ENCODE results near the gene KPNB1. TPM values are rescaled to one million over a fixed set of nuclear protein-coding genes. Genes with fewer than 3 reads are reported as not detected.

KPNB1 gene
- polyA plus RNA-seq, 1 donor (not counting 4 experiments of a cell fraction or from before 2014, with no cell fraction given), result 220 TPM

DNA sequence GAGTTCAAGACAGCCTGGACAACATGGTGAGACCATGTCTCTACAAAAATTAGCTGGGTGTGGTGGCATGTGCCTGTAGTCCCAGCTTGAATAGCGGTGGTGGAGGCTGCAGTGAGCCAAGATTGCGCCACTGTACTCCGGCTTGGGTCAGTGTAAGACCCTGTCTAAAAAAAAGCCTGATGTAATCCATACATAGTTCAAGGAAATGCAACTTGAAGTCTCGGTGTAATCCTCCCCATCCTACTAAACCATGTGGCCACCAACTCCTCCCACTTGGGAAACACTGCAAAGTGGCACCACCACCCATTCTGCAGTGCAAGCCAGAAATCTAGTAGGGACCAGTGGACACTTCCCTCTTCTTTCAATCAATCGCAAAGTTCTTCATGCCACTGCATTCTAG, 5.4 kb upstream of the KPNB1 start:
- DNase-seq (ENCODE audit: low read depth, low spot score), result no peak
- H4K20me1 ChIP-seq (ENCODE audit: control insufficient read depth, extremely low read depth, insufficient read depth, low read length), result no peaks in the 10 kb centered on the region
- no peaks in the 10 kb centered on the region for H3K36me3 ChIP-seq (ENCODE audit: control insufficient read depth in 2 of 2, extremely low read depth in 1 of 2, insufficient read depth in 2 of 2, low read length in 2 of 2)
- H3K9ac ChIP-seq (ENCODE audit: control insufficient read depth, extremely low read depth, insufficient read depth, low read length), result no peak overlapping the region
- TF ChIP-seq, protein P1, sequence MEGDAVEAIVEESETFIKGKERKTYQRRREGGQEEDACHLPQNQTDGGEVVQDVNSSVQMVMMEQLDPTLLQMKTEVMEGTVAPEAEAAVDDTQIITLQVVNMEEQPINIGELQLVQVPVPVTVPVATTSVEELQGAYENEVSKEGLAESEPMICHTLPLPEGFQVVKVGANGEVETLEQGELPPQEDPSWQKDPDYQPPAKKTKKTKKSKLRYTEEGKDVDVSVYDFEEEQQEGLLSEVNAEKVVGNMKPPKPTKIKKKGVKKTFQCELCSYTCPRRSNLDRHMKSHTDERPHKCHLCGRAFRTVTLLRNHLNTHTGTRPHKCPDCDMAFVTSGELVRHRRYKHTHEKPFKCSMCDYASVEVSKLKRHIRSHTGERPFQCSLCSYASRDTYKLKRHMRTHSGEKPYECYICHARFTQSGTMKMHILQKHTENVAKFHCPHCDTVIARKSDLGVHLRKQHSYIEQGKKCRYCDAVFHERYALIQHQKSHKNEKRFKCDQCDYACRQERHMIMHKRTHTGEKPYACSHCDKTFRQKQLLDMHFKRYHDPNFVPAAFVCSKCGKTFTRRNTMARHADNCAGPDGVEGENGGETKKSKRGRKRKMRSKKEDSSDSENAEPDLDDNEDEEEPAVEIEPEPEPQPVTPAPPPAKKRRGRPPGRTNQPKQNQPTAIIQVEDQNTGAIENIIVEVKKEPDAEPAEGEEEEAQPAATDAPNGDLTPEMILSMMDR (optimal IDR thresholded peaks at IDR 0.05 in 1 of 3, IDR thresholded peaks at IDR 0.05 in 1 of 3, conservative IDR thresholded peaks at IDR 0.05 in 1 of 3; ENCODE audit: extremely low read depth in 1 of 3, insufficient read depth in 2 of 3, low read length in 3 of 3), result no peak
- H3K9me3 ChIP-seq (ENCODE audit: control insufficient read depth, low read depth, low read length), result no peaks in the 10 kb centered on the region
- H3K27me3 ChIP-seq (ENCODE audit: control insufficient read depth, extremely low read depth, insufficient read depth, low read length), result no peaks in the 10 kb centered on the region
- FAIRE-seq, result no peak
- no peak overlapping the region for H3K4me3 ChIP-seq (ENCODE audit: control insufficient read depth in 2 of 3, extremely low read depth in 1 of 3, insufficient read depth in 2 of 3, low read depth in 1 of 3, low read length in 3 of 3)
- no peak overlapping the region for H3K27ac ChIP-seq (ENCODE audit: control insufficient read depth, insufficient read depth, low read length)
- no peaks in the 10 kb centered on the region for H3K79me2 ChIP-seq (ENCODE audit: control insufficient read depth, insufficient read depth, low read length)
- H3K4me1 ChIP-seq (ENCODE audit: control insufficient read depth, extremely low read depth, insufficient read depth, low read length), result peaks cover 6% of the 10 kb centered on the region
- no peaks in the 10 kb centered on the region for H3K9me1 ChIP-seq (ENCODE audit: control insufficient read depth, extremely low read depth, insufficient read depth, low read length)
- H2AFZ ChIP-seq (ENCODE audit: control insufficient read depth, low read length), result no peak overlapping the region
- H3K4me2 ChIP-seq (ENCODE audit: control insufficient read depth, extremely low read depth, insufficient read depth, low read depth, low read length), result no peak overlapping the region
- dilution Hi-C loops (cut with MboI; ENCODE audit: extremely low pct_ligation_motif_present, low sequenced_read_pairs), result no loop called here

DNA sequence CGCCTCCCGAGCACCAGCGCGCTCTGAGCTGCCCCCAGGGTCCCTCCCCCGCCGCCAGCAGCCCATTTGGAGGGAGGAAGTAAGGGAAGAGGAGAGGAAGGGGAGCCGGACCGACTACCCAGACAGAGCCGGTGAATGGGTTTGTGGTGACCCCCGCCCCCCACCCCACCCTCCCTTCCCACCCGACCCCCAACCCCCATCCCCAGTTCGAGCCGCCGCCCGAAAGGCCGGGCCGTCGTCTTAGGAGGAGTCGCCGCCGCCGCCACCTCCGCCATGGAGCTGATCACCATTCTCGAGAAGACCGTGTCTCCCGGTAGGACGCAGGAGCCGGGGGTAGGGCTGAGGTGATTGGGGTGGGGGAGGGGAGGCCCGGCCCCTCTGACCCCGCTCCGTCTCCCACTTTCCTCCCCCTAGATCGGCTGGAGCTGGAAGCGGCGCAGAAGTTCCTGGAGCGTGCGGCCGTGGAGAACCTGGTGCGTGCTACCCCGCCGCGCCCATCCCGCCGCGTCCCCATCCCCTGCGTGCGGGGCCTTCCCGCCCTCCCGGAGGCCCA, 329 bp downstream of the KPNB1 start:
- dilution Hi-C loops (cut with MboI; ENCODE audit: extremely low pct_ligation_motif_present, low sequenced_read_pairs), result no loop called here
- Histone ChIP-seq H3K9me1 (ENCODE audit: control insufficient read depth, extremely low read depth, insufficient read depth, low read length) (no peaks in the 10 kb centered on the region), H3K4me3 (ENCODE audit: control insufficient read depth in 2 of 3, extremely low read depth in 1 of 3, insufficient read depth in 2 of 3, low read depth in 1 of 3, low read length in 3 of 3) (peak overlapping the region; percentile 66 to 77 (median 73)), H3K9ac (ENCODE audit: control insufficient read depth, extremely low read depth, insufficient read depth, low read length) (peak overlapping the region; percentile 75), H3K27me3 (ENCODE audit: control insufficient read depth, extremely low read depth, insufficient read depth, low read length) (no peaks in the 10 kb centered on the region), H3K36me3 (ENCODE audit: control insufficient read depth in 2 of 2, extremely low read depth in 1 of 2, insufficient read depth in 2 of 2, low read length in 2 of 2) (peaks cover 11 to 30% of the 10 kb centered on the region in 2 experiments), H3K79me2 (ENCODE audit: control insufficient read depth, insufficient read depth, low read length) (peaks cover 44% of the 10 kb centered on the region), H3K4me1 (ENCODE audit: control insufficient read depth, extremely low read depth, insufficient read depth, low read length) (peaks cover 27% of the 10 kb centered on the region), H4K20me1 (ENCODE audit: control insufficient read depth, extremely low read depth, insufficient read depth, low read length) (peaks cover 14% of the 10 kb centered on the region), H3K9me3 (ENCODE audit: control insufficient read depth, low read depth, low read length) (no peaks in the 10 kb centered on the region), H3K27ac (ENCODE audit: control insufficient read depth, insufficient read depth, low read length) (peak overlapping the region; percentile 53), H2AFZ (ENCODE audit: control insufficient read depth, low read length) (no peak overlapping the region), H3K4me2 (ENCODE audit: control insufficient read depth, extremely low read depth, insufficient read depth, low read depth, low read length) (no peak overlapping the region)
- FAIRE-seq (no peak), DNase-seq (ENCODE audit: low read depth, low spot score) (peak; percentile 36)
- no peak for TF ChIP-seq EZH2 (IDR thresholded peaks at IDR 0.05; ENCODE audit: low read length)
- TF ChIP-seq, protein P1 (optimal IDR thresholded peaks at IDR 0.05 in 1 of 3, IDR thresholded peaks at IDR 0.05 in 1 of 3, conservative IDR thresholded peaks at IDR 0.05 in 1 of 3; ENCODE audit: extremely low read depth in 1 of 3, insufficient read depth in 2 of 3, low read length in 3 of 3), result no peak

Data from keratinocyte (primary cell).